HG03280 (cell line): Measurements from ENCODE around the gene ASS1.

Experiments used
- ATAC-seq: cut with Tn5 transposase; IDR thresholded peaks from one replicate; pipeline ENCODE4 v1.9.1; 2021; ENCODE audit warnings: mild to moderate bottlenecking, moderate library complexity; ENCODE audit not compliant: unreplicated experiment

The ASS1 gene

GRCh38 chr9:130527651-130528310 lies 83.0 kb downstream of the ASS1 start:
- no peak for ATAC-seq

GRCh38 chr9:130528674-130529073 lies 83.9 kb downstream of the ASS1 start:
- ATAC-seq, result no peak

GRCh38 chr9:130530938-130531337 lies 86.2 kb downstream of the ASS1 start:
- ATAC-seq, result no peak

GRCh38 chr9:130531670-130532069 lies 86.9 kb downstream of the ASS1 start:
- ATAC-seq, result no peak

- ATAC-seq, result no peak
These were observed 87.8 kb downstream of the ASS1 start for GRCh38 chr9:130532426-130533080.

- ATAC-seq, result no peak
These were observed 91.2 kb downstream of the ASS1 start for GRCh38 chr9:130535818-130536521.

- no peak for ATAC-seq
These were observed 91.9 kb downstream of the ASS1 start for GRCh38 chr9:130536701-130537107.

- no peak for ATAC-seq
These were observed 92.7 kb downstream of the ASS1 start for GRCh38 chr9:130537346-130538050.

GRCh38 chr9:130539420-130540223 lies 94.9 kb downstream of the ASS1 start:
- ATAC-seq, result no peak

- no peak for ATAC-seq
These were observed 96.8 kb downstream of the ASS1 start for GRCh38 chr9:130541533-130541932.

- ATAC-seq, result no peak
These were observed 97.3 kb downstream of the ASS1 start for GRCh38 chr9:130542038-130542437.

- no peak for ATAC-seq
These were observed 97.9 kb downstream of the ASS1 start for GRCh38 chr9:130542457-130543228.

- ATAC-seq, result no peak
These were observed 98.6 kb downstream of the ASS1 start for GRCh38 chr9:130543368-130543767.

GRCh38 chr9:130543859-130544258 lies 99.1 kb downstream of the ASS1 start:
- no peak for ATAC-seq

- no peak for ATAC-seq
These were observed 99.6 kb downstream of the ASS1 start for GRCh38 chr9:130544364-130544763.

- no peak for ATAC-seq
These were observed 103.3 kb downstream of the ASS1 start for GRCh38 chr9:130548103-130548502.

GRCh38 chr9:130549093-130549735 lies 104.5 kb downstream of the ASS1 start:
- ATAC-seq, result no peak
